HepG2 (cell line): ENCODE data around the gene NXPE3. TPM values are rescaled to one million over a fixed set of nuclear protein-coding genes. Genes with fewer than 3 reads are reported as not detected.
A peak's percentile ranks its signal among the peaks of the same experiment; 100 is the strongest.

Source experiments
- ATF6 ChIP-seq: sonication (generic); formaldehyde crosslinking; conservative IDR thresholded peaks from 2 replicates; pipeline ENCODE4 v1.4.0; 2020; ENCODE audit warnings: missing genetic modification reagents
- EHMT2 ChIP-seq: fragments of 200-600 bp; sonication (generic); IDR thresholded peaks from 2 replicates; pipeline ENCODE4 v1.7.0; 2017; ENCODE audit warnings: antibody characterized with exemption, low read depth, low read length, borderline replicate concordance
- HMGXB3 ChIP-seq: sonication (generic); formaldehyde crosslinking; IDR thresholded peaks from 2 replicates; pipeline ENCODE4 v1.4.0; 2020; ENCODE audit warnings: missing genetic modification reagents, borderline replicate concordance
- IRF1 ChIP-seq: sonication (generic); formaldehyde crosslinking; IDR thresholded peaks from 2 replicates; pipeline ENCODE4 v1.4.0; 2020; ENCODE audit warnings: low read depth, mild to moderate bottlenecking, missing genetic modification reagents
- KLF16 ChIP-seq, 2 experiments: sonication (generic) in 1 of 2; formaldehyde crosslinking in 1 of 2; IDR thresholded peaks; 2 replicates each; pipeline versions ENCODE4 v1.6.1 to v1.8.0; 2016 to 2023; ENCODE audit warnings: missing genetic modification reagents in 2 of 2, missing compliant biosample characterization in 1 of 2
- KMT2B ChIP-seq: IDR thresholded peaks from 2 replicates; pipeline ENCODE4 v1.6.1; 2016; ENCODE audit warnings: missing genetic modification reagents, missing compliant biosample characterization
- NPAS2 ChIP-seq: sonication (generic); formaldehyde crosslinking; IDR thresholded peaks from 2 replicates; pipeline ENCODE4 v1.8.0; 2022; ENCODE audit warnings: mild to moderate bottlenecking, missing genetic modification reagents, borderline replicate concordance
- RFX5 ChIP-seq: IDR thresholded peaks from 2 replicates; pipeline ENCODE4 v1.6.1; 2011; ENCODE audit warnings: low read depth, low read length, improper control_type of control experiment
- SALL1 ChIP-seq: sonication (generic); formaldehyde crosslinking; IDR thresholded peaks from 2 replicates; pipeline ENCODE4 v1.8.0; 2022; ENCODE audit warnings: mild to moderate bottlenecking, missing genetic modification reagents
- TBX2 ChIP-seq: sonication (generic); formaldehyde crosslinking; IDR thresholded peaks from 2 replicates; pipeline ENCODE4 v1.5.0; 2020; ENCODE audit warnings: missing genetic modification reagents, mild to moderate bottlenecking, borderline replicate concordance
- THYN1 ChIP-seq: sonication (generic); formaldehyde crosslinking; IDR thresholded peaks from 2 replicates; pipeline ENCODE4 v1.8.1; 2023; ENCODE audit warnings: low read depth, mild to moderate bottlenecking, moderate library complexity, missing genetic modification reagents, borderline replicate concordance
- ZNF354B ChIP-seq: sonication (generic); formaldehyde crosslinking; IDR thresholded peaks from 2 replicates; pipeline ENCODE4 v1.8.0; 2022; ENCODE audit warnings: mild to moderate bottlenecking, missing genetic modification reagents
- ZNF460 ChIP-seq: sonication (generic); formaldehyde crosslinking; IDR thresholded peaks from 2 replicates; pipeline ENCODE4 v1.5.1; 2020; ENCODE audit warnings: missing genetic modification reagents, mild to moderate bottlenecking, borderline replicate concordance
- ZNF672 ChIP-seq: sonication (generic); formaldehyde crosslinking; IDR thresholded peaks from 2 replicates; pipeline ENCODE4 v1.8.1; 2022; ENCODE audit warnings: missing genetic modification reagents
- ZNF746 ChIP-seq: sonication (generic); formaldehyde crosslinking; IDR thresholded peaks from 2 replicates; pipeline ENCODE4 v1.8.0; 2022; ENCODE audit warnings: mild to moderate bottlenecking, missing genetic modification reagents
- ZNF75D ChIP-seq: sonication (generic); formaldehyde crosslinking; IDR thresholded peaks from 2 replicates; pipeline ENCODE4 v1.8.1; 2023; ENCODE audit warnings: missing genetic modification reagents, mild to moderate bottlenecking, borderline replicate concordance
- ZNF775 ChIP-seq: sonication (generic); formaldehyde crosslinking; IDR thresholded peaks from 2 replicates; pipeline ENCODE4 v1.4.0; 2020; ENCODE audit warnings: missing genetic modification reagents, mild to moderate bottlenecking, moderate library complexity, borderline replicate concordance
- ZNF777 ChIP-seq: sonication (generic); formaldehyde crosslinking; IDR thresholded peaks from 2 replicates; pipeline ENCODE4 v1.4.0; 2020; ENCODE audit warnings: missing genetic modification reagents
- ZSCAN12 ChIP-seq: sonication (generic); formaldehyde crosslinking; IDR thresholded peaks from 2 replicates; pipeline ENCODE4 v1.9.0; 2021; ENCODE audit warnings: mild to moderate bottlenecking, missing genetic modification reagents
- polyA plus RNA-seq, 8 experiments: library from polyadenylated mRNA; depleted of rRNA in 3 of 8; stranded (reverse) in 7 of 8; unstranded in 1 of 8; fragments of >200 nt; fragmentation: Illumina TruSeq in 4 of 8; extraction: Trizol in 4 of 8; gene quantifications; 2 replicates each; pipeline versions ENCODE4 v1.2.1 to v1.2.3, GENCODE V29; 2011 to 2016; ENCODE audit warnings: low read depth in 4 of 8, missing spikeins in 1 of 8, mixed read lengths in 1 of 8; ENCODE audit not compliant: insufficient read depth in 1 of 8
- total RNA-seq, 5 experiments: library from RNA; depleted of rRNA; stranded (reverse); fragments of >200 nt; fragmentation: Illumina TruSeq; extraction: Trizol; gene quantifications; 2 replicates each; pipeline ENCODE4 v1.2.3, GENCODE V29; 2016; ENCODE audit warnings: low read depth in 1 of 5
- TF ChIP-seq, protein P1 (sequence below): sonication (generic); formaldehyde crosslinking; IDR thresholded peaks from 2 replicates; pipeline ENCODE4 v1.5.0; 2020; ENCODE audit warnings: missing genetic modification reagents

Gene NXPE3
- total and polyA plus RNA-seq, 2 of the 13 experiments (the other 11 are each of a cell fraction or from before 2014, with no cell fraction given): 3.5 to 4.7 TPM

- TF ChIP-seq ZNF460: no peak
- no peak for TF ChIP-seq ZNF672 (CRISPR knock-in tag)
- TF ChIP-seq KMT2B (CRISPR knock-in tag): peak; percentile 91
- TF ChIP-seq ZSCAN12 (CRISPR knock-in tag): peak; percentile 82
- no peak for TF ChIP-seq NPAS2
- TF ChIP-seq ZNF354B (CRISPR knock-in tag): peak; percentile 98
- TF ChIP-seq KLF16 (CRISPR knock-in tag; IDR thresholded peaks at IDR 0.05): peak in 1 of 2 experiments; percentile 64; a peak in 2 of 4 replicates
- peak; percentile 79 for TF ChIP-seq TBX2 (CRISPR knock-in tag)
- no peak for TF ChIP-seq IRF1 (CRISPR knock-in tag)
- 0 out of 2 replicates have a peak, but pooled peaks have one; percentile 29 for TF ChIP-seq ZNF746
- TF ChIP-seq ATF6 (CRISPR knock-in tag): no peak
- no peak for TF ChIP-seq EHMT2
- TF ChIP-seq, protein P1, sequence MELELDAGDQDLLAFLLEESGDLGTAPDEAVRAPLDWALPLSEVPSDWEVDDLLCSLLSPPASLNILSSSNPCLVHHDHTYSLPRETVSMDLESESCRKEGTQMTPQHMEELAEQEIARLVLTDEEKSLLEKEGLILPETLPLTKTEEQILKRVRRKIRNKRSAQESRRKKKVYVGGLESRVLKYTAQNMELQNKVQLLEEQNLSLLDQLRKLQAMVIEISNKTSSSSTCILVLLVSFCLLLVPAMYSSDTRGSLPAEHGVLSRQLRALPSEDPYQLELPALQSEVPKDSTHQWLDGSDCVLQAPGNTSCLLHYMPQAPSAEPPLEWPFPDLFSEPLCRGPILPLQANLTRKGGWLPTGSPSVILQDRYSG (CRISPR knock-in tag): peak; percentile 92; the same call in 1 of the 2 replicates
- TF ChIP-seq THYN1 (CRISPR knock-in tag): peak; percentile 86; the same call in 1 of the 2 replicates
- TF ChIP-seq SALL1 (CRISPR knock-in tag): peak; percentile 81
- TF ChIP-seq ZNF75D (CRISPR knock-in tag): no peak
- TF ChIP-seq HMGXB3 (CRISPR knock-in tag): peak; percentile 39; the same call in 1 of the 2 replicates
- no peak for TF ChIP-seq RFX5
- TF ChIP-seq ZNF775 (CRISPR knock-in tag): no peak
- peak; percentile 71 for TF ChIP-seq ZNF777 (CRISPR knock-in tag)
These were observed at the start of gene NXPE3 (continued) for GRCh38 chr3:101779047-101779821.
